Measurements from ENCODE around the gene HTR5A.

HTR5A gene

DNA sequence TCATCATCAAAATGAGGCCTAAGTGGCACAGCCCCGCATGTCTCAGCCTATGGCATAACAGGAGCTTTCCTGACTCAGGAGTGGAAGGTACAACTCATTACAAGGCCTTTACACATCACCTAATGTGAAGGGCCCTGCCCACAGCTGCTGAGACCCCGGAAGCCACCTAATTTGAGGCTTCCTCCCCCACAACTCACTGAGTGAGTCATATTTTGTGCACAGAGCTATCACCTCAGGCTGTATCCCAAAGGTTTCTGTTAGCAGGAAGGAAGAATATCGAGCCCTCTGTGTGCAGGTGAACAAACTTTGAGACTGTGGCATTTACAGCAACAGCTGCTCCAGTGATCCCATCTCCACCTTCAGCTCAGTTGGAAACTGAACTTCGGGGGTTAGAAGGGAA lies 20.6 kb downstream of the HTR5A start:
- DNase-seq (ENCODE audit: low read depth in 2 of 2) = no peak

- no peak for DNase-seq (ENCODE audit: low read depth in 2 of 2)
Measured at GRCh38 chr7:155093596-155093995, 23.5 kb downstream of the HTR5A start.

- no peak for DNase-seq (ENCODE audit: low read depth in 2 of 2)
Measured at GRCh38 chr7:155094636-155095135, 24.6 kb downstream of the HTR5A start.

DNA sequence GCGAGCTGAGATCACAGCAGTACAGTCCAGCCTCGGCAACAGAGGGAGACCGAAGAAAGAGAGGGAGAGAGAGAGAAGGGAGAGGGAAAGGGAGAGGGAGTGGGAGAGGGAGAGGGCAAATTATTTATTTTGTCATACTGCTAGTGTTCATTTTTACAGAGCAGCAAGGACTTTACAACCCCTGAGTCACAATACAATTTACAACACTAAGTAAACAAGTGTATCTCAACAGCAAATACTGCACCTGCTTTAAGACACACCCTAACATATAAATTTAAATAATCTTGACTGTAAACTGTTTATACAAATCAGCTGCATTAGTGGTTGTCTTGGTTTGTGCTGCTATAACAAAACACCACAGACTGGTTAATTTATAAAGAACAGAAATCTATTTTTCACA lies 27.2 kb downstream of the HTR5A start:
- no peak for DNase-seq (ENCODE audit: low read depth in 2 of 2)

DNA sequence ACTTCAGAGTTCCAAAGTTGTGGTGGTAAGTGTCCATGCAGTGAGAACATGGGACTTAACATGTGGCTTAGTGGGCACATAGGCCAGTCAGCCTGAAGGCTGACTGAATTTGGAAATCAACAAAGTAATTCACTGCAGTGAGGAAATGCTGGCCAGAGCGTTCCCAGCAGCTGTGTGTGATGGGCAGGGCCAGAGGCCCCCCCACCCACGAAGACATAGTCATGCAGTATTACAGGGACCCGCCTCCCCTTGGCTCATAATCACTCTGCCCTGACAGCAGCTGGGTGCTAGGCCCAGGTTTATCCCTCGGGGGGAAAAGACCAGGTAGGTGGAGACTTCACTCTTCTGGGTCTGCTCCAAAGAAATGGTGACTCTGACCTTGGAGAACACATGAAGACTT lies 33.7 kb downstream of the HTR5A start:
- DNase-seq (ENCODE audit: low read depth in 2 of 2) = no peak

DNA sequence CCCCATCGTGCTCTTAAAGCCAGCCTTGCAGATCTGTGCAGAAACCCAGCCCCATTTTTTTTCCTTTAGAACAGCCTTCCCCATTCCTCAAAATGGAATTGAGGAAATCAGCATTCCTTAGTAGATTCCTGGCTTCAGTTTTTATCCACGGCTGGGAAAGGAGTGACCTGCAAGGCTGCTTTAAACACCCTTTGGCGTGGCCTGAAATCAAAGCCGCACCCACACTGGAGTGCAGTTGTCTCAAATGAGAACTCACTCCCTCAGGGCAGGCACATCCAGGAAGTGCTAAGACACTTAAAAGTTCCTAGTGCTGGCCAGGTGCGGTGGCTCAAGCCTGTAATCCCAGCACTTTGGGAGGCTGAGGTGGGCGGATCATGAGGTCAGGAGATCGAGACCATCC lies 34.8 kb downstream of the HTR5A start:
- no peak for DNase-seq (ENCODE audit: low read depth in 2 of 2)

GRCh38 chr7:155106356-155106755 lies 36.2 kb downstream of the HTR5A start:
- no peak for DNase-seq (ENCODE audit: low read depth in 2 of 2)

DNA sequence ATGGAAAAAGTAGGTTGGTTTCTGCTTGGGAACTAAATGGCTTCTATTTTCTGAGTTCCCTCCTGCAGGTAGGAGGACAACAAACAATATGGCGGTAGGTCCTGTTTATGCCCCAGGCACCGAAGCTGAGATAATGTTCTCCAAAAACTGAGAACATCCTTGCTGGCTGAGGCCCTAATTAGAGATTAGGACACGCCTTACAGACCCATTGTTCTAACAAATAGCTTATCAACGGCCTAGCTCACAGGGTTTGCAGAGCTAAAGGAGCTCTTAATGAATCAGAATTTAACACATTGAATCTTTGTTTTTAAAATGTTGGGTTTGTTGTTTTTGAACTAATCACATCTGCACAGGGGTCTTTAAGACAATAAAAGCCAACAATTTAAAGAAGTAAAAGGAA lies 37.0 kb downstream of the HTR5A start:
- no peak for DNase-seq (ENCODE audit: low read depth in 2 of 2)

DNA sequence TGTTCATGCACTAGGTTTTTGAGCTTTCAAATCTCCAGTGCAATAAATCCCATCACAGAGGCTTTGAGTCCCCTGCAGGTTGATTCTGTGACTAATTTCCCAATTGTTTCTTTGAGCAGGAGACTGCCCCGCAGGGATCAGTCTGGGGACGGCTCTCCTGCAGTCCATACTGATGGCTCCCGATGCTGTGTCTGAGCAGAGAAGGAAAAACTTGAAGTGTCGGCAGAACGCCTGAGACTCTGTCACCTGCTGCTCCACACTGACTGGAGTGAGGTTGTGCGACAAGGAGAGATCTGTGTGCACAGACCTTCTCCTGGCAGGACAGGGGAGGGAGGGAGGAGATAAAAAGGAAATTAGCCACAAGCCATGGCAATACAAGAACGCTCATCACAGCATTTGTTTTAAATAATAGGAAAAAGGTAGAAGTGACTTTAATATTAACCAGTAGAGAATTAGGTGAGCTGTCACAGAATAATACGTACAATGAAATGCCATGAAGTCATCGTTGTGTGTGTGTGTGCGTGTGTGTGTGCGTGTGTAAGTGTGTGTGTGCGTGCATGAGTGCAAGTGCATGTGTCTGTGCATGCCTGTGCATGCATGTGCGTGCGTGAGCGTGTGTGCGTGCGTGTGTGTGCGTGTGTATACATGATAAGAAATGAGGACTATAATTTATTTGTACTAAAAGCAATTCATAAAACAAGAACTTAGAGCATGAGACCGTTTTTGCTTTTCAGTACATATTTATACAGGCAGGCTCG lies 38.2 kb downstream of the HTR5A start:
- DNase-seq (ENCODE audit: low read depth in 2 of 2) = no peak

DNA sequence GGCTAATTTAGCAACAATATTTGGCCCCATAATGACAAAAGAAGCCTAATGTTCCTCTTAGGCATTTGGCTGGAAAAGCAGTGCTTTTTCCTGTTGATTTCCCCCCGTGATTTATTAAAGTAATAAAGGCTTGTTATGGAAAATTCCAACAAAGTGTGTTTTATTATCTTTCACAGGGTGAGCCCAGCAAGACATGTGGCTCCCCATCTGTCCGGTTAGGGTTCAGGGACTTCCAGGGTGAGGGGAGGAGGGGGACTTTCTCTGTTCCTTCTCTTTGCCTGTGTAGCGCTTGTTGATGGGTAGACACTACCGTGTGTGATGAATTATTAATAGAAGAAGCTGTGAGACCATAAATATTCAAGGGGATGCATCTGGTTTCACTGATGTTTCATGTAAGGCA lies 39.0 kb downstream of the HTR5A start:
- DNase-seq (ENCODE audit: low read depth in 2 of 2) = no peak

GRCh38 chr7:155115288-155115687 lies 45.2 kb downstream of the HTR5A start:
- no peak for DNase-seq (ENCODE audit: low read depth in 2 of 2)

- no peak for DNase-seq (ENCODE audit: low read depth in 2 of 2)
Measured at GRCh38 chr7:155119801-155120382, 49.8 kb downstream of the HTR5A start.

DNA sequence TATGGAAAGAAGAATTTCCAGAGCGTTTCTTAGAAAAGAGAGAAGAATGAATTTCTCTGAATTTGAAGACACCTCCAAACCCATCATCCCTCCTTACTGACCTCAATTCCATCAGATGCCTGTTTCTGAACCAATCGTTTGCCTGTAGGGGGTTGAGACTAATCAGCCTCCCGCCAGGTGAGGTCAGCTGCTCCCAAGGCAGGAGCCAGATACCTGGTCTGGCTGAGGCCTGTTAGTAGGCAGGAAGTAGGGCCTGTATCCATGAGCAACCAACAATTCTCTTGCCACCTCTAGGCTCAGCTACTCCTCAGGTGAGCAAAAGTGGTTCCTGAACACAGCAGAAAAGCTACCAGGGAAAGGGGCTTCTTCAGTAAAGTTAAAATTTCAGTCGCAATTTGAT lies 50.3 kb downstream of the HTR5A start:
- no peak for DNase-seq (ENCODE audit: low read depth in 2 of 2)

GRCh38 chr7:155122831-155123230 lies 52.7 kb downstream of the HTR5A start:
- no peak for DNase-seq (ENCODE audit: low read depth in 2 of 2)

GRCh38 chr7:155123413-155123812 lies 53.3 kb downstream of the HTR5A start:
- DNase-seq (ENCODE audit: low read depth in 2 of 2) = no peak

- no peak for DNase-seq (ENCODE audit: low read depth in 2 of 2)
Measured at GRCh38 chr7:155124706-155125105, 54.6 kb downstream of the HTR5A start.

GRCh38 chr7:155129186-155129585 lies 59.1 kb downstream of the HTR5A start:
- DNase-seq (ENCODE audit: low read depth in 2 of 2) = no peak

DNA sequence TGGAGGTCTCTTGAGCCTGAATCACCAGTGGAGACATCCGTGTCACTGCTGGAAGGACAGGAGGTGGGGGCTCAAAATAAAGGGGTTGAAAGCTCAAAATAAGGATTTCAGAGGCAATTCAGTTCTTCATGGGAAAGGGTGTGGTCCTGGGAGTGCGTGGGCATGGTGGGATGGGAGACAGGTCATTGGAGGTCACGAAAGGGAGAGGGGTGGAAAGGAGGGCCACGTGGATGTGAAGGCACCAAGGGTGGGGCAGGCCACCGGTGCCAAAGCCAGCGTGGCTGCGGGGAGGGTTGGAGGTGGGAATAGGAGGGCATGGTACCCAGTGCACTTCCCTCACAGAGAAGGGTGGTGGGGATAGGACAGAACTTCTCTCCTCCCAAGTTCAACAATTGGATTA lies 59.7 kb downstream of the HTR5A start:
- no peak for DNase-seq (ENCODE audit: low read depth in 2 of 2)

DNA sequence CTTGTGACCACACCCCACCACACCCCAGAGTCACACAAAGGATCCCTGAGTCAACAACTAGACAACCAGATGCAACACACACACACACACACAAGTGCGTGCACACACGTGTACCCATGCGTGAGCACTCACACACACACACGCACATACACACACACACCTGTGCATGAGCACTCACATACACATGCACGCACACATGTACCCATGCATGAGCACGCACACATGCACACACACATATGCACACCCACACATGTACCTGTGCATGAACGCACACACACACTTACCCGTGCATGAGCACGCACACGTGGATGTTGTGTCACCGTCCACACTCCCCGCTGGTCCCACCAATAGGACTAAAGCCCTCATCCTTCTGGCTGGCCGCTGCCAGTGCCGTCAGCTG lies 60.4 kb downstream of the HTR5A start:
- DNase-seq (ENCODE audit: low read depth in 2 of 2) = no peak

DNA sequence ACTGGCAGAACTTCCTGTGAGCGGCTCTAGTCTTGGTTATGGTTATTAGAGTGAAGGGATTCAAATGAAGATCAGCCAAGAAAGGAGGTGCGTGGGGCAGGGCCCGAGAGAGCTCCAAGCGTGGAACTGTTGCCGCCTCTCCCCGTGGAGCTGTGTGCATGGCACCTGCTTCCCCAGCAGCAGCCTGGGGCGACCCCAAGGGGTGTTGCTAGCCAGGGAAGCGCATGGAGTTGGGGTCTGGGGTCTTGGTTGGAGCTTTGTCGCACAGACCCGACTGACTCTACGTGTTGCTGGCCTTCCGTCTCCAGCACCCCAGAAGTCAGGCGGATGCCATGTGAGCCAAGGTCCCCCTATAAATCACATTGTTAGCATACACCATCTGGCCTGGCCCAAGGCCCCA lies 61.0 kb downstream of the HTR5A start:
- DNase-seq (ENCODE audit: low read depth in 2 of 2) = no peak

- DNase-seq (ENCODE audit: low read depth in 2 of 2) = no peak
Measured at GRCh38 chr7:155132431-155132830, 62.3 kb downstream of the HTR5A start.

DNA sequence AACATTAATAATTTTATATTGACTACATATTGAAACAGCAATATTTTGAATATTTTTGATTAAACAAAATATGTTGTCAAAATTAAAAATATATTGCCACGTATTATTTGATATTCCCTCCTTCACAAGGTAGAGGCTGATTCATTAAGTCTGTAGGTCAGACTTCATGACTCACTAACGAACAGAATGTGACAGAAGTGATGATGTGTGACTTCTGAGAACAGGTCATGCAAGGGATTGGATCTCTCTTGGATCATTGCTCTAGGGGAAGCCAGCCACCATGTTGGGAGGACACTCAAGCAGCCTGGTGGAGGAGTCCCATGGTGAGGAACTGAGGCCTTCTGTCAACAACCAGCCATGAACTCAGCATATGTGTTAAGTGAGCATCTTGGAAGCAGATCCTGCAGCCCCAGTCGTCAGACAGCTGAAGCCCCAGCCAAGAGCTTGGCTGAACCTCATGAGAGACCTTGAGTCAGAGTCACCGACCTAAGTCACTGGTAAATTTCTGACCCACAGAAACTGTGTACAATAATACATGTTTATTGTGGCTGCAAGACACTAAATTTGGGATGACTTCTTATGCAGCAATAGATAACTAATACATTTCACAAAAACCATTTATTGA lies 66.6 kb downstream of the HTR5A start:
- no peak for DNase-seq (ENCODE audit: low read depth in 2 of 2)
